Measurements from ENCODE around the gene HEATR5A. TPM values are rescaled to one million over a fixed set of nuclear protein-coding genes. Genes with fewer than 3 reads are reported as not detected.
"Not testable (repeated sequence)": the region's sequence is repeated elsewhere in the genome, so short reads cannot be mapped to it uniquely, and the experiment has no call there.

The HEATR5A gene
- total RNA-seq, 4 donors from 2014 or later: 33.8 to 39.9 (median 35.5) TPM

DNA sequence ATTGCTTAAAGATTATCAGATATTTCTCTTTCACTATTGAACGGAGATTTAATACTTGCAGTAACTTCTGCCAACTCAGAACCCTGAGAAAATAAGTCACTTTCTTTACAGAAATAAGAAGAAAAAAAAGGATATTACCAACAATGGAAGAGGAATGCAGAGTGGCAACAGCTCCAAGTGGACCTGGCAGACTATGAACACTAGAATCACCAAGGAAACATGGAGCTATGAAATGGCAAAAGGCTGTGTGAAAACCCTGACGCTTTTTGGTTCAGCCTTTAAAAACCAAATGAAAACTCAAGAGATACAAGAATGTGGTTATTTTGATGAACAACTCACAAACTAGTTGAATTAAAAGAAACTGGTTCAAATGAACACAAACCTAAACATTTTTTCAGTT is 19.2 kb upstream of the HEATR5A start:
- no peak overlapping the region for H3K27ac ChIP-seq
- H3K9me3 ChIP-seq: no peaks in the 10 kb centered on the region
- no peaks in the 10 kb centered on the region for H3K27me3 ChIP-seq
- H3K4me3 ChIP-seq: no peak overlapping the region
- WGBS, 2 donors (ENCODE audit: low coverage in 1 of 2): 38 to 84% methylated on average over 2 of the region's 2 CpGs
- no peak for ATAC-seq
- no peaks in the 10 kb centered on the region for H3K36me3 ChIP-seq
- H3K4me1 ChIP-seq: peaks cover 0 to 27% (median 5%) of the 10 kb centered on the region in 3 donors
- TF ChIP-seq EP300 (IDR thresholded peaks at IDR 0.05) (no peak), POLR2AphosphoS5 (IDR thresholded peaks at IDR 0.05) (no peak), POLR2A (IDR thresholded peaks at IDR 0.05) (no peak)
- TF ChIP-seq, protein P1, sequence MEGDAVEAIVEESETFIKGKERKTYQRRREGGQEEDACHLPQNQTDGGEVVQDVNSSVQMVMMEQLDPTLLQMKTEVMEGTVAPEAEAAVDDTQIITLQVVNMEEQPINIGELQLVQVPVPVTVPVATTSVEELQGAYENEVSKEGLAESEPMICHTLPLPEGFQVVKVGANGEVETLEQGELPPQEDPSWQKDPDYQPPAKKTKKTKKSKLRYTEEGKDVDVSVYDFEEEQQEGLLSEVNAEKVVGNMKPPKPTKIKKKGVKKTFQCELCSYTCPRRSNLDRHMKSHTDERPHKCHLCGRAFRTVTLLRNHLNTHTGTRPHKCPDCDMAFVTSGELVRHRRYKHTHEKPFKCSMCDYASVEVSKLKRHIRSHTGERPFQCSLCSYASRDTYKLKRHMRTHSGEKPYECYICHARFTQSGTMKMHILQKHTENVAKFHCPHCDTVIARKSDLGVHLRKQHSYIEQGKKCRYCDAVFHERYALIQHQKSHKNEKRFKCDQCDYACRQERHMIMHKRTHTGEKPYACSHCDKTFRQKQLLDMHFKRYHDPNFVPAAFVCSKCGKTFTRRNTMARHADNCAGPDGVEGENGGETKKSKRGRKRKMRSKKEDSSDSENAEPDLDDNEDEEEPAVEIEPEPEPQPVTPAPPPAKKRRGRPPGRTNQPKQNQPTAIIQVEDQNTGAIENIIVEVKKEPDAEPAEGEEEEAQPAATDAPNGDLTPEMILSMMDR (IDR thresholded peaks at IDR 0.05): no peak

GRCh38 chr14:31437045-31437691 is 16.8 kb upstream of the HEATR5A start:
- not testable (repeated sequence) for H3K9me3 ChIP-seq, H3K4me3 ChIP-seq, H3K36me3 ChIP-seq, H3K27ac ChIP-seq, ATAC-seq, H3K27me3 ChIP-seq
- peaks cover 0 to 26% (median 6%) of the 10 kb centered on the region in 3 donors for H3K4me1 ChIP-seq
- WGBS, 2 donors (ENCODE audit: low coverage in 1 of 2): no CpG with 5 or more reads among the region's 45 CpGs

- ATAC-seq: peak; percentile 61
- no peaks in the 10 kb centered on the region for H3K9me3 ChIP-seq
- H3K4me1 ChIP-seq: peaks cover 0 to 13% (median 6%) of the 10 kb centered on the region in 3 donors
- H3K36me3 ChIP-seq: no peaks in the 10 kb centered on the region
- H3K27ac ChIP-seq: peak overlapping the region in 3 of 4 donors; percentile 35 to 44 (median 38)
- H3K4me3 ChIP-seq: no peak overlapping the region
- TF ChIP-seq EP300 (IDR thresholded peaks at IDR 0.05): no peak
- peak; percentile 23 for TF ChIP-seq POLR2AphosphoS5 (IDR thresholded peaks at IDR 0.05)
- no peaks in the 10 kb centered on the region for H3K27me3 ChIP-seq
Measured at GRCh38 chr14:31435276-31435675, 14.9 kb upstream of the HEATR5A start.

DNA sequence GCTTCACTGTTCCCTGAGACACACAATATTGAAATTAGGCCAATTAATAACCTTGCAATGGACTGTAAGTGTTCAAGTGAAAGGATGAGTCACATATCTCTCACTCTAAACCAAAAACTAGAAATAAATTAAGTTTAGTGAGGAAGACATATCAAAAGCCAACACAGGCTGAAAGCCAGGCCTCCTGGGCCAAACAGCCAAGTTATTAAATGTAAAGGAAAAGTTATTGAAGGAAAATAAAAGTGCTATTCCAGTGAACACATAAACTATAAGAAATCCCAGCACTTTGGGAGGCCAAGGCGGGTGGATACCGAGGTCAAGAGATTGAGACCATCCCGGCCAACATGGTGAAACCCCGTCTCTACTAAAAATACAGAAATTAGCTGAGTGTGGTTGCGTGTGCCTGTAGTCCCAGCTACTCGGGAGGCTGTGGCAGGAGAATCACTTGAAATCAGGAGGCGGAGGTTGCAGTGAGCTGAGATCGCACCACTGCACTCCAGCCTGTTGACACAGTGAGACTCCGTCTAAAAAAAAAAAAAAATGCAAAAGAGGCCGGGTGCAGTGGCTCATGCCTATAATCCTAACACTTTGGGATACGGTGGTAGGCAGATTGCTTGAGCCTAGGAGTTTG is 10.4 kb upstream of the HEATR5A start:
- Histone ChIP-seq H3K4me3 (no peak overlapping the region), H3K36me3 (peaks cover 0 to 6% of the 10 kb centered on the region in 2 donors), H3K27ac (no peak overlapping the region), H3K4me1 (peaks cover 0 to 11% (median 6%) of the 10 kb centered on the region in 3 donors), H3K9me3 (no peaks in the 10 kb centered on the region), H3K27me3 (no peaks in the 10 kb centered on the region)
- WGBS, 2 donors (ENCODE audit: low coverage in 1 of 2): 92 to 96% methylated on average over 5 to 9 of the region's 11 CpGs
- no peak for ATAC-seq
- TF ChIP-seq, protein P1 (IDR thresholded peaks at IDR 0.05): no peak
- TF ChIP-seq EP300 (IDR thresholded peaks at IDR 0.05) (no peak), POLR2AphosphoS5 (IDR thresholded peaks at IDR 0.05) (no peak)

- TF ChIP-seq POLR2A (IDR thresholded peaks at IDR 0.05): no peak
- TF ChIP-seq, protein P1 (IDR thresholded peaks at IDR 0.05): no peak
- no peak for TF ChIP-seq EP300 (IDR thresholded peaks at IDR 0.05)
- TF ChIP-seq POLR2AphosphoS5 (IDR thresholded peaks at IDR 0.05): no peak
- Histone ChIP-seq H3K36me3 (peaks cover 0 to 6% of the 10 kb centered on the region in 2 donors), H3K9me3 (no peaks in the 10 kb centered on the region), H3K27me3 (no peaks in the 10 kb centered on the region), H3K27ac (no peak overlapping the region), H3K4me3 (no peak overlapping the region), H3K4me1 (peaks cover 0 to 3% (median 1%) of the 10 kb centered on the region in 3 donors)
- 93 to 100% methylated on average over 1 of the region's 1 CpG for WGBS, 2 donors (ENCODE audit: low coverage in 1 of 2)
- ATAC-seq: no peak
Measured at GRCh38 chr14:31429791-31430190, 9.4 kb upstream of the HEATR5A start.

- Histone ChIP-seq H3K27ac (no peak overlapping the region), H3K4me3 (no peak overlapping the region), H3K4me1 (no peaks in the 10 kb centered on the region), H3K27me3 (no peaks in the 10 kb centered on the region), H3K36me3 (peaks cover 0 to 6% of the 10 kb centered on the region in 2 donors), H3K9me3 (no peaks in the 10 kb centered on the region)
- TF ChIP-seq EP300 (IDR thresholded peaks at IDR 0.05): no peak
- no peak for TF ChIP-seq POLR2A (IDR thresholded peaks at IDR 0.05)
- TF ChIP-seq POLR2AphosphoS5 (IDR thresholded peaks at IDR 0.05): no peak
- TF ChIP-seq, protein P1 (IDR thresholded peaks at IDR 0.05): no peak
- whole genome bisulfite sequencing, 2 donors (ENCODE audit: low coverage in 1 of 2): 84 to 92% methylated on average over 1 of the region's 1 CpG
- ATAC-seq: no peak
Measured at GRCh38 chr14:31428011-31428410, 7.7 kb upstream of the HEATR5A start.

Measured in gastroesophageal sphincter (tissue), 4 donors.